ENCODE results near the gene CUL7.
A peak's percentile ranks its signal among the peaks of the same experiment; 100 is the strongest.

The CUL7 gene

GRCh38 chr6:43052842-43053544, 658 bp downstream of the CUL7 start:
- TF ChIP-seq GABPA (IDR thresholded peaks at IDR 0.05; ENCODE audit: low read depth) (no peak), REST (IDR thresholded peaks at IDR 0.05; ENCODE audit: insufficient replicate concordance, low read depth) (no peak), CTCF (IDR thresholded peaks at IDR 0.05; ENCODE audit: insufficient read depth, low read length) (no peak), SPI1 (IDR thresholded peaks at IDR 0.05; ENCODE audit: borderline replicate concordance, low read depth) (no peak), POLR2AphosphoS5 (IDR thresholded peaks at IDR 0.05; ENCODE audit: low read depth) (no peak)
- peak overlapping the region; percentile 66 for H3K4me3 ChIP-seq (replicated peaks; ENCODE audit: insufficient read depth, low read length)
- peak in 1 of 2 experiments; percentile 14 for DNase-seq (ENCODE audit: low read depth in 1 of 2, low spot score in 1 of 2)
- H3K27me3 ChIP-seq (ENCODE audit: insufficient read depth, poor library complexity, severe bottlenecking), result no peaks in the 10 kb centered on the region
- peak overlapping the region; percentile 91 for H3K27ac ChIP-seq (replicated peaks)

GRCh38 chr6:43052225-43052841, 1.3 kb downstream of the CUL7 start:
- no peak for TF ChIP-seq SPI1 (IDR thresholded peaks at IDR 0.05; ENCODE audit: borderline replicate concordance, low read depth)
- no peak for TF ChIP-seq GABPA (IDR thresholded peaks at IDR 0.05; ENCODE audit: low read depth)
- no peak for TF ChIP-seq REST (IDR thresholded peaks at IDR 0.05; ENCODE audit: insufficient replicate concordance, low read depth)
- TF ChIP-seq CTCF (IDR thresholded peaks at IDR 0.05; ENCODE audit: insufficient read depth, low read length), result no peak
- TF ChIP-seq POLR2AphosphoS5 (IDR thresholded peaks at IDR 0.05; ENCODE audit: low read depth), result no peak
- Histone ChIP-seq H3K4me3 (replicated peaks; ENCODE audit: insufficient read depth, low read length) (no peak overlapping the region), H3K27ac (replicated peaks) (no peak overlapping the region; the same call in 1 of the 2 replicates), H3K27me3 (ENCODE audit: insufficient read depth, poor library complexity, severe bottlenecking) (no peaks in the 10 kb centered on the region)
- DNase-seq (ENCODE audit: low read depth in 1 of 2, low spot score in 1 of 2), result no peak

- TF ChIP-seq REST (IDR thresholded peaks at IDR 0.05; ENCODE audit: insufficient replicate concordance, low read depth) (no peak), SPI1 (IDR thresholded peaks at IDR 0.05; ENCODE audit: borderline replicate concordance, low read depth) (no peak), GABPA (IDR thresholded peaks at IDR 0.05; ENCODE audit: low read depth) (no peak), POLR2AphosphoS5 (IDR thresholded peaks at IDR 0.05; ENCODE audit: low read depth) (no peak), CTCF (IDR thresholded peaks at IDR 0.05; ENCODE audit: insufficient read depth, low read length) (no peak)
- DNase-seq (ENCODE audit: low read depth in 1 of 2, low spot score in 1 of 2), result no peak
- Histone ChIP-seq H3K27ac (replicated peaks) (no peak overlapping the region), H3K27me3 (ENCODE audit: insufficient read depth, poor library complexity, severe bottlenecking) (no peaks in the 10 kb centered on the region), H3K4me3 (replicated peaks; ENCODE audit: insufficient read depth, low read length) (no peak overlapping the region)
These were observed 2.7 kb downstream of the CUL7 start for GRCh38 chr6:43050981-43051380.

Measured in HL-60 (cell line).